ENCODE results near the gene CD247.

The CD247 gene

GRCh38 chr1:167457936-167458584 lies 60.3 kb downstream of the CD247 start:
- no peak for FAIRE-seq

GRCh38 chr1:167456926-167457325 lies 61.4 kb downstream of the CD247 start:
- no peak for FAIRE-seq

GRCh38 chr1:167456524-167456923 lies 61.8 kb downstream of the CD247 start:
- FAIRE-seq = no peak

GRCh38 chr1:167455786-167456446 lies 62.4 kb downstream of the CD247 start:
- FAIRE-seq = no peak

GRCh38 chr1:167454894-167455785 lies 63.2 kb downstream of the CD247 start:
- no peak for FAIRE-seq

GRCh38 chr1:167454304-167454893 lies 63.9 kb downstream of the CD247 start:
- no peak for FAIRE-seq

GRCh38 chr1:167453123-167453522 lies 65.2 kb downstream of the CD247 start:
- FAIRE-seq = no peak

GRCh38 chr1:167452483-167452882 lies 65.8 kb downstream of the CD247 start:
- no peak for FAIRE-seq

- no peak for FAIRE-seq
Observed at GRCh38 chr1:167450843-167451242, 67.5 kb downstream of the CD247 start.

- FAIRE-seq = no peak
Observed at GRCh38 chr1:167447521-167448136, 70.7 kb downstream of the CD247 start.

- FAIRE-seq = no peak
Observed at GRCh38 chr1:167446966-167447365, 71.4 kb downstream of the CD247 start.

- FAIRE-seq = no peak
Observed at GRCh38 chr1:167443757-167444156, 74.6 kb downstream of the CD247 start.

- no peak for FAIRE-seq
Observed at GRCh38 chr1:167442854-167443565, 75.3 kb downstream of the CD247 start.

GRCh38 chr1:167442142-167442848 lies 76.0 kb downstream of the CD247 start:
- FAIRE-seq = no peak

GRCh38 chr1:167441222-167441621 lies 77.1 kb downstream of the CD247 start:
- FAIRE-seq = no peak

- no peak for FAIRE-seq
Observed at GRCh38 chr1:167440776-167441175, 77.6 kb downstream of the CD247 start.

GRCh38 chr1:167440345-167440744 lies 78.0 kb downstream of the CD247 start:
- FAIRE-seq = no peak

- FAIRE-seq = no peak
Observed at GRCh38 chr1:167439301-167439988, 78.9 kb downstream of the CD247 start.

GRCh38 chr1:167438171-167439138 lies 79.9 kb downstream of the CD247 start:
- FAIRE-seq = no peak

- FAIRE-seq = no peak
Observed at GRCh38 chr1:167435484-167435883, 82.8 kb downstream of the CD247 start.

All from islet of Langerhans (tissue), 1 donor.